Fibroblast of lung (primary cell): ENCODE data around the gene ATG4D. TPM values are rescaled to one million over a fixed set of nuclear protein-coding genes. Genes with fewer than 3 reads are reported as not detected.
A peak's percentile ranks its signal among the peaks of the same experiment; 100 is the strongest.
"Not testable (repeated sequence)": the region's sequence is repeated elsewhere in the genome, so short reads cannot be mapped to it uniquely, and the experiment has no call there.

Experiments used
- DNase-seq, 2 donors: peaks; one replicate each; pipeline versions ENCODE4 v3.0.0 to v3.0.0-alpha.2; 2010; ENCODE audit warnings: low read depth in 2 of 2
- H2AFZ ChIP-seq: 2 replicates; pipeline ENCODE4 v1.5.1; 2012; ENCODE audit warnings: low read length, control low read depth, inconsistent platforms
- H3K27ac ChIP-seq: 2 replicates; pipeline ENCODE4 v1.5.1; 2011; ENCODE audit warnings: low read length, control low read depth; ENCODE audit not compliant: insufficient read depth
- H3K27me3 ChIP-seq: 2 replicates; pipeline ENCODE4 v1.5.1; 2011; ENCODE audit warnings: mild to moderate bottlenecking, low read length; ENCODE audit not compliant: control insufficient read depth, insufficient read depth
- H3K36me3 ChIP-seq: 2 replicates; pipeline ENCODE4 v1.5.1; 2011; ENCODE audit warnings: low read length; ENCODE audit not compliant: control insufficient read depth, insufficient read depth
- H3K4me1 ChIP-seq: 2 replicates; pipeline ENCODE4 v1.5.1; 2011; ENCODE audit warnings: low read length; ENCODE audit not compliant: control insufficient read depth, insufficient read depth; ENCODE audit errors: extremely low read depth
- H3K4me2 ChIP-seq: 2 replicates; pipeline ENCODE4 v1.5.1; 2011; ENCODE audit warnings: low read length, control low read depth; ENCODE audit not compliant: insufficient read depth; ENCODE audit errors: extremely low read depth
- H3K4me3 ChIP-seq, 4 experiments: fragments of 200-600 bp in 1 of 4; sonication (generic) in 1 of 4; replicated peaks in 1 of 4; 2 replicates each; pipeline ENCODE4 v1.5.1; 2011 to 2016; ENCODE audit warnings: low read length in 4 of 4, low read depth in 3 of 4, mild to moderate bottlenecking in 3 of 4, control low read depth in 2 of 4, inconsistent platforms in 1 of 4, mixed read lengths in 1 of 4; ENCODE audit not compliant: insufficient read depth in 1 of 4; ENCODE audit errors: control extremely low read depth in 1 of 4
- H3K79me2 ChIP-seq: 2 replicates; pipeline ENCODE4 v1.5.1; 2012; ENCODE audit warnings: mild to moderate bottlenecking, low read length, inconsistent platforms; ENCODE audit not compliant: control insufficient read depth, insufficient read depth
- H3K9ac ChIP-seq: 2 replicates; pipeline ENCODE4 v1.5.1; 2011; ENCODE audit warnings: mild to moderate bottlenecking, low read length, control low read depth; ENCODE audit not compliant: insufficient read depth
- H3K9me3 ChIP-seq: 2 replicates; pipeline ENCODE4 v1.5.1; 2012; ENCODE audit warnings: low read depth, low read length; ENCODE audit not compliant: control insufficient read depth, insufficient read depth
- H4K20me1 ChIP-seq: 2 replicates; pipeline ENCODE4 v1.5.1; 2011; ENCODE audit warnings: low read length; ENCODE audit not compliant: control insufficient read depth, insufficient read depth; ENCODE audit errors: extremely low read depth
- EZH2 ChIP-seq: IDR thresholded peaks from 2 replicates; pipeline ENCODE4 v1.5.1; 2012; ENCODE audit warnings: low read length, control low read depth, mild to moderate bottlenecking; ENCODE audit errors: missing control alignments
- polyA plus RNA-seq, 2 donors: library from polyadenylated mRNA; depleted of rRNA in 1 of 2; stranded (reverse) in 1 of 2; unstranded in 1 of 2; fragments of >200 nt; gene quantifications; 2 replicates each; pipeline ENCODE4 v1.2.1, GENCODE V29; 2011 to 2012; ENCODE audit warnings: missing spikeins in 1 of 2
- total RNA-seq: library from RNA; depleted of rRNA; stranded (reverse); fragments of >200 nt; gene quantifications from 2 replicates; pipeline ENCODE4 v1.2.1, GENCODE V29; 2014
- TF ChIP-seq, protein P1 (sequence below), 2 donors: IDR thresholded peaks in 1 of 2; conservative IDR thresholded peaks in 1 of 2; 1 replicate in 1 of 2; 2 replicates in 1 of 2; pipeline ENCODE4 v1.5.1; 2011 to 2012; ENCODE audit warnings: low read length in 2 of 2, control low read depth in 1 of 2, inconsistent platforms in 1 of 2, low read depth in 1 of 2, mild to moderate bottlenecking in 1 of 2

ATG4D gene
- total and polyA plus RNA-seq, 2 donors (not counting 1 experiment from before 2014, with no cell fraction given), result 7.2 to 14.9 TPM

DNA sequence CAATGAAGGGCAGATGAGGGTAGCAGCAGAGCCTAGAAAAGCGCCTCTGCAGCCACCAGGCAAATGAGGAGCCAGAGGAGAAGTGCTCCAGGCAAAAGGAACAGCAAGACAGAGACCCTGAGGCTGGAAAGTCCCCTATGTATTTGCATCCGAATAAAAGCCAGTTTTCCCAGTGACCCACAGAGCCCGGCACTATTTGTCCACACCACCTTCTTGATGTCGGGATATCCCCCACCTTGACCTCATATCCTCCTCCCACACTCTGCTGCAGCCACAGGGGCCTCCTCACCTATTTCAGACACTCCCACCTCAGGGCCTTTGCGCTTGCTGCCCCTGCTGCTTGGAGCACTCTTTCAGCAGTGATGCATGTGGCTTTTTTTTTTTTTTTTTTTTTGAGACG, 6.6 kb downstream of the ATG4D start:
- Histone ChIP-seq H3K27ac (no peak overlapping the region), H3K4me2 (no peak overlapping the region), H3K79me2 (no peaks in the 10 kb centered on the region), H3K36me3 (peaks cover 30% of the 10 kb centered on the region), H3K4me1 (no peaks in the 10 kb centered on the region), H3K9me3 (no peaks in the 10 kb centered on the region), H2AFZ (no peak overlapping the region), H3K4me3 (no peak overlapping the region), H3K9ac (no peak overlapping the region), H3K27me3 (no peaks in the 10 kb centered on the region), H4K20me1 (no peaks in the 10 kb centered on the region)
- DNase-seq, result no peak
- TF ChIP-seq EZH2, result no peak
- TF ChIP-seq, protein P1, sequence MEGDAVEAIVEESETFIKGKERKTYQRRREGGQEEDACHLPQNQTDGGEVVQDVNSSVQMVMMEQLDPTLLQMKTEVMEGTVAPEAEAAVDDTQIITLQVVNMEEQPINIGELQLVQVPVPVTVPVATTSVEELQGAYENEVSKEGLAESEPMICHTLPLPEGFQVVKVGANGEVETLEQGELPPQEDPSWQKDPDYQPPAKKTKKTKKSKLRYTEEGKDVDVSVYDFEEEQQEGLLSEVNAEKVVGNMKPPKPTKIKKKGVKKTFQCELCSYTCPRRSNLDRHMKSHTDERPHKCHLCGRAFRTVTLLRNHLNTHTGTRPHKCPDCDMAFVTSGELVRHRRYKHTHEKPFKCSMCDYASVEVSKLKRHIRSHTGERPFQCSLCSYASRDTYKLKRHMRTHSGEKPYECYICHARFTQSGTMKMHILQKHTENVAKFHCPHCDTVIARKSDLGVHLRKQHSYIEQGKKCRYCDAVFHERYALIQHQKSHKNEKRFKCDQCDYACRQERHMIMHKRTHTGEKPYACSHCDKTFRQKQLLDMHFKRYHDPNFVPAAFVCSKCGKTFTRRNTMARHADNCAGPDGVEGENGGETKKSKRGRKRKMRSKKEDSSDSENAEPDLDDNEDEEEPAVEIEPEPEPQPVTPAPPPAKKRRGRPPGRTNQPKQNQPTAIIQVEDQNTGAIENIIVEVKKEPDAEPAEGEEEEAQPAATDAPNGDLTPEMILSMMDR (conservative IDR thresholded peaks at IDR 0.05 in 1 of 2, IDR thresholded peaks at IDR 0.05 in 1 of 2; ENCODE audit: low read depth in 1 of 2, low read length in 2 of 2), result no peak

- H3K79me2 ChIP-seq, H4K20me1 ChIP-seq, H3K9ac ChIP-seq, H3K4me2 ChIP-seq, H3K9me3 ChIP-seq, H3K27me3 ChIP-seq, H3K4me3 ChIP-seq, H3K4me1 ChIP-seq, H3K27ac ChIP-seq, DNase-seq, H2AFZ ChIP-seq: not testable (repeated sequence)
- H3K36me3 ChIP-seq, result peaks cover 32% of the 10 kb centered on the region
Observed at GRCh38 chr19:10551006-10551405, 7.3 kb downstream of the ATG4D start.

DNA sequence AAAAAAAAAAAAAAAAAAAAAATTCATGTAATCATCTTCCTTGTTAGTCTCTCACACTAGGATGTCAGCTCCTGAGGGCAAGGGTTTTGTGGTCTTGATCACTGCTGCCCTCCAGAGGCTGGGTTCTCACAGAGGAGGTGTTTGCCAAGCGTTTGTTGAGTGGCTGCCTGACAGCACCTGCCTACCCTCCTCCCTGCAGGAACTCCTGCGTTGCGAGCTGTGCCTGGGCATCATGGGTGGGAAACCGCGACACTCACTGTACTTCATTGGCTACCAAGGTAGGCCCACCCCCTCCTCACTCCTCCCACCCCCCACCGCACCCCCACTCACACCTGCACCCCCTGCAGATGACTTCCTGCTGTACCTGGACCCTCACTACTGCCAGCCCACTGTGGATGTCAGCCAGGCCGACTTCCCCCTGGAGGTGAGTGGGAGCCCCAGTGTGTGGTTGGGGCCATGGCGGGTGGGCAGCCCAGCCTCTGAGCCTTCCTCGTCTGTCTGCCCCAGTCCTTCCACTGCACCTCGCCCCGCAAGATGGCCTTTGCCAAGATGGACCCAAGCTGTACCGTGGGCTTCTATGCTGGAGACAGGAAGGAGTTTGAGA, 8.1 kb downstream of the ATG4D start:
- Histone ChIP-seq H3K4me1 (no peaks in the 10 kb centered on the region), H3K4me3 (no peak overlapping the region), H3K9ac (no peak overlapping the region), H3K27ac (no peak overlapping the region), H3K36me3 (peaks cover 33% of the 10 kb centered on the region), H4K20me1 (no peaks in the 10 kb centered on the region), H3K9me3 (no peaks in the 10 kb centered on the region), H3K4me2 (no peak overlapping the region), H3K27me3 (no peaks in the 10 kb centered on the region), H3K79me2 (no peaks in the 10 kb centered on the region), H2AFZ (no peak overlapping the region)
- peak in 1 of 2 donors; percentile 22 for DNase-seq
- no peak for TF ChIP-seq EZH2
- TF ChIP-seq, protein P1 (conservative IDR thresholded peaks at IDR 0.05 in 1 of 2, IDR thresholded peaks at IDR 0.05 in 1 of 2; ENCODE audit: low read depth in 1 of 2, low read length in 2 of 2), result peak in 1 of 2 donors; percentile 18
